ENCODE data around the gene TNRC18. TPM values are rescaled to one million over a fixed set of nuclear protein-coding genes. Genes with fewer than 3 reads are reported as not detected.

The TNRC18 gene
- total RNA-seq, 5 donors from 2014 or later (not counting 1 experiment from before 2014, with no cell fraction given): 58.8 to 71.0 (median 62.6) TPM

GRCh38 chr7:5396542-5396941 lies 27.1 kb downstream of the TNRC18 start:
- DNase-seq (peak in 34 of 35 experiments; percentile 38 to 82 (median 60)), ATAC-seq (replicated peaks in 1 of 4) (peak; percentile 50 to 57 (median 54))
- ChIA-PET CTCF (interaction anchor here (0.5 to 1.7 kb wide), 14 partner anchors 13 to 954 kb away, joined by 3 to 9 read pairs (median 4); partner anchors contain the start of gene TNRC18 (in 1 of the 2)), POLR2A (interaction anchor here (0.6 to 1.1 kb wide), 7 partner anchors 14 to 1781 kb away, joined by 3 to 8 read pairs (median 4); no protein-coding TSS in a partner anchor)
- Mint-ChIP-seq H3K9me3 (no peaks in the 10 kb centered on the region), H3K4me3 (peak overlapping the region; percentile 77 to 81 (median 80)), H3K4me1 (peaks cover 31 to 46% (median 33%) of the 10 kb centered on the region in 3 donors), H3K27me3 (no peaks in the 10 kb centered on the region), H3K36me3 (peaks cover 14% of the 10 kb centered on the region), H3K27ac (peak overlapping the region; percentile 82 to 94)
- 0% methylated on average over 1 of the region's 6 CpGs for WGBS (ENCODE audit: insufficient coverage)
- Histone ChIP-seq H3K4me3 (ENCODE audit: control insufficient read depth in 1 of 2, extremely low read depth in 1 of 2, low read length in 1 of 2) (peak overlapping the region; percentile 92 to 95), H3K27me3 (replicated peaks in 1 of 2; ENCODE audit: control insufficient read depth in 2 of 2, extremely low read depth in 1 of 2, insufficient read depth in 2 of 2, low read length in 1 of 2) (no peaks in the 10 kb centered on the region), H3K9me3 (no peaks in the 10 kb centered on the region), H3K27ac (ENCODE audit: low read length) (peak overlapping the region; percentile 95), H3K4me1 (ENCODE audit: control insufficient read depth in 1 of 2, extremely low read depth in 1 of 2, insufficient read depth in 2 of 2, low read length in 2 of 2) (peaks cover 6 to 60% of the 10 kb centered on the region in 2 experiments), H3K36me3 (ENCODE audit: control insufficient read depth in 2 of 2, extremely low read depth in 1 of 2, insufficient read depth in 1 of 2, low read length in 1 of 2) (peaks cover 7 to 25% of the 10 kb centered on the region in 2 donors)

GRCh38 chr7:5395246-5395645 lies 28.4 kb downstream of the TNRC18 start:
- ATAC-seq (replicated peaks in 1 of 4): no peak
- H3K4me3 ChIP-seq (ENCODE audit: control insufficient read depth in 1 of 2, extremely low read depth in 1 of 2, low read length in 1 of 2): no peak overlapping the region
- no peaks in the 10 kb centered on the region for H3K9me3 ChIP-seq
- CTCF ChIA-PET: no interaction called here
- H3K4me1 ChIP-seq (ENCODE audit: control insufficient read depth in 1 of 2, extremely low read depth in 1 of 2, insufficient read depth in 2 of 2, low read length in 2 of 2): peaks cover 6 to 60% of the 10 kb centered on the region in 2 experiments
- peak overlapping the region; percentile 12 for H3K27ac ChIP-seq (ENCODE audit: low read length)
- H3K27me3 Mint-ChIP-seq: no peaks in the 10 kb centered on the region
- POLR2A ChIA-PET: no interaction called here
- peaks cover 15 to 34% of the 10 kb centered on the region in 2 donors for H3K36me3 ChIP-seq (ENCODE audit: control insufficient read depth in 2 of 2, extremely low read depth in 1 of 2, insufficient read depth in 1 of 2, low read length in 1 of 2)
- H3K4me3 Mint-ChIP-seq: peak overlapping the region; percentile 45 to 80 (median 77)
- no peak for DNase-seq
- no peaks in the 10 kb centered on the region for H3K9me3 Mint-ChIP-seq
- peaks cover 14% of the 10 kb centered on the region for H3K36me3 Mint-ChIP-seq
- WGBS (ENCODE audit: insufficient coverage): 85% methylated on average over 15 of the region's 15 CpGs
- H3K27me3 ChIP-seq (replicated peaks in 1 of 2; ENCODE audit: control insufficient read depth in 2 of 2, extremely low read depth in 1 of 2, insufficient read depth in 2 of 2, low read length in 1 of 2): no peaks in the 10 kb centered on the region
- peak overlapping the region in 1 of 2 donors; percentile 39 for H3K27ac Mint-ChIP-seq
- H3K4me1 Mint-ChIP-seq: peaks cover 31 to 45% (median 38%) of the 10 kb centered on the region in 3 donors

DNA sequence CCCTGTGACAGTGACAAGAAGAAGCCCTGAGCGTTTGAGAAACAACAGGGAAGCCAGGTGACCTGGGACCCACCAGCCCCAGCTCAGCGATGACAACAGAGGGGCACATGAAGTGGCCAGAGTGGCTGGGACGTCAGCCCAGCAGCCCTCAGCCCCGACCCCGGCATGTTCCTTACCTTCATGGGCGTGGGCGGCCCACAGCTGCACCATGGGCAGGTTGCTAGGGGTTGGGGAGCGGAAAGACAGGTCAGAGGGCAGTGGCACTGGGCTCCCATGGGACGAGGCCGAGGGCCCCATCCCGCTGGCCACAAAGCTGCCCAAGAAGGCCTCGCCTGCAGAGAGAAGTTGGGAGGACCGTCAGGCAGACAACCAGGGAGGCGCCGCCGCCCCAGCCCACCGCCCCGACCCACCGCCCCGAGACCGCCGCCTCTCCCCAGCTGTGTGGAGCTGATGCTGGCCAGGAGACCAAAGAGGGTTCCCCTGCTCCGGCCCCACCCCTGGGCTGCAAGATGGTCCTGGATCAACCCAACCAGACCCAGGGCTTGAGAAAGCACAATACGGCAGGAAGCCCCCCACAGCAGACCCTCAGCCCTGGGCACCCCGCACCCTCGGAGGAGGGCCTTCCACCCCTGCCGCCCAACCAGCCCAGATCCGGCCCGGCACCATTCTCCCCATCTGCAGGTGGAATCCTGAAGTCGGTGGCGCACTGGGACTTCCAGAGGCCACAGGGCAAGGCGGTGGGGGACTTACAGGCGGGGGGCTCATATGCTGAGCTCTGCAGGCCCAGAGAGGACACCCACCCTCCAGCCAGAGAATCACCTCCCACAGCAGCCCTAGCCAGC lies 29.1 kb downstream of the TNRC18 start:
- peaks cover 15 to 42% of the 10 kb centered on the region in 2 donors for H3K36me3 ChIP-seq (ENCODE audit: control insufficient read depth in 2 of 2, extremely low read depth in 1 of 2, insufficient read depth in 1 of 2, low read length in 1 of 2)
- H3K27me3 ChIP-seq (replicated peaks in 1 of 2; ENCODE audit: control insufficient read depth in 2 of 2, extremely low read depth in 1 of 2, insufficient read depth in 2 of 2, low read length in 1 of 2): no peaks in the 10 kb centered on the region
- Mint-ChIP-seq H3K4me1 (peaks cover 31 to 45% (median 38%) of the 10 kb centered on the region in 3 donors), H3K27me3 (no peaks in the 10 kb centered on the region), H3K36me3 (peaks cover 18% of the 10 kb centered on the region), H3K27ac (no peak overlapping the region), H3K4me3 (peak overlapping the region in 2 of 3 donors; percentile 45 to 77), H3K9me3 (no peaks in the 10 kb centered on the region)
- POLR2A ChIA-PET: no interaction called here
- H3K4me3 ChIP-seq (ENCODE audit: control insufficient read depth in 1 of 2, extremely low read depth in 1 of 2, low read length in 1 of 2): no peak overlapping the region
- ATAC-seq (replicated peaks in 1 of 4) (no peak), DNase-seq (no peak)
- CTCF ChIA-PET: interaction anchor here in 1 of 2 donors (0.7 kb wide), 1 partner anchor 341 kb away, joined by 3 read pairs; no protein-coding TSS in a partner anchor
- no peaks in the 10 kb centered on the region for H3K9me3 ChIP-seq
- WGBS (ENCODE audit: insufficient coverage): 95% methylated on average over 23 of the region's 33 CpGs
- no peak overlapping the region for H3K27ac ChIP-seq (ENCODE audit: low read length)
- peaks cover 6 to 60% of the 10 kb centered on the region in 2 experiments for H3K4me1 ChIP-seq (ENCODE audit: control insufficient read depth in 1 of 2, extremely low read depth in 1 of 2, insufficient read depth in 2 of 2, low read length in 2 of 2)

GRCh38 chr7:5393748-5394147 lies 29.9 kb downstream of the TNRC18 start:
- Mint-ChIP-seq H3K4me1 (peaks cover 31 to 44% (median 38%) of the 10 kb centered on the region in 3 donors), H3K27me3 (no peaks in the 10 kb centered on the region), H3K36me3 (peaks cover 19% of the 10 kb centered on the region), H3K27ac (peak overlapping the region in 1 of 2 donors; percentile 58), H3K4me3 (peak overlapping the region in 2 of 3 donors; percentile 37 to 77), H3K9me3 (no peaks in the 10 kb centered on the region)
- no peaks in the 10 kb centered on the region for H3K27me3 ChIP-seq (replicated peaks in 1 of 2; ENCODE audit: control insufficient read depth in 2 of 2, extremely low read depth in 1 of 2, insufficient read depth in 2 of 2, low read length in 1 of 2)
- no peaks in the 10 kb centered on the region for H3K9me3 ChIP-seq
- ATAC-seq (replicated peaks in 1 of 4) (no peak), DNase-seq (no peak)
- H3K4me1 ChIP-seq (ENCODE audit: control insufficient read depth in 1 of 2, extremely low read depth in 1 of 2, insufficient read depth in 2 of 2, low read length in 2 of 2): peaks cover 6 to 60% of the 10 kb centered on the region in 2 experiments
- ChIA-PET CTCF (interaction anchor here in 1 of 2 donors (0.7 kb wide), 1 partner anchor 342 kb away, joined by 3 read pairs; no protein-coding TSS in a partner anchor), POLR2A (no interaction called here)
- peaks cover 15 to 45% of the 10 kb centered on the region in 2 donors for H3K36me3 ChIP-seq (ENCODE audit: control insufficient read depth in 2 of 2, extremely low read depth in 1 of 2, insufficient read depth in 1 of 2, low read length in 1 of 2)
- 100% methylated on average over 4 of the region's 8 CpGs for WGBS (ENCODE audit: insufficient coverage)
- no peak overlapping the region for H3K4me3 ChIP-seq (ENCODE audit: control insufficient read depth in 1 of 2, extremely low read depth in 1 of 2, low read length in 1 of 2)
- H3K27ac ChIP-seq (ENCODE audit: low read length): no peak overlapping the region

DNA sequence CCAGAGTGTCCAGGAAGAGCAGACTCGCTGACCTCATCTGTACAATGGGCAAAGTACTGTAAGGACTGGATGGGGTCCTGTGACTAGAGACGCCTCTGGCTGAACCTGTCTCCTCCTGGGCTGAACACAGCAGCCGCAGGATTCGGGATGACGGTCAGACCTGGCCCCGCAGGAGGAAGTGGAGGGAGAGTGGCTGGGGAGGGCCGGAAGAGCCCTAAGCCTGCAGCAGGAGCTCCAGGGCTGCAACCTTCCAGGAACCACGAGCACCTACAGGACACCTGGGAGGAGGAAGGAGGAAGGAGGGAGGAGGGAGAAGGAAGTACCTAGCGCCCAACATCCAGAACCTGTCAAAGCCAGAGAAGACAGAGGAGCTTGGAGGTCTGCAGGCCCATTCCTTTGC lies 30.3 kb downstream of the TNRC18 start:
- Mint-ChIP-seq H3K9me3 (no peaks in the 10 kb centered on the region), H3K36me3 (peaks cover 19% of the 10 kb centered on the region), H3K4me1 (peaks cover 31 to 42% (median 38%) of the 10 kb centered on the region in 3 donors), H3K27me3 (no peaks in the 10 kb centered on the region), H3K27ac (no peak overlapping the region), H3K4me3 (peak overlapping the region in 2 of 3 donors; percentile 28 to 57)
- no peaks in the 10 kb centered on the region for H3K9me3 ChIP-seq
- H3K27ac ChIP-seq (ENCODE audit: low read length): no peak overlapping the region
- no peak overlapping the region for H3K4me3 ChIP-seq (ENCODE audit: control insufficient read depth in 1 of 2, extremely low read depth in 1 of 2, low read length in 1 of 2)
- no peak for DNase-seq
- ChIA-PET POLR2A (no interaction called here), CTCF (interaction anchor here (0.5 to 0.6 kb wide), 2 partner anchors 14 to 57 kb away, joined by 3 to 4 read pairs; no protein-coding TSS in a partner anchor)
- peaks cover 6 to 60% of the 10 kb centered on the region in 2 experiments for H3K4me1 ChIP-seq (ENCODE audit: control insufficient read depth in 1 of 2, extremely low read depth in 1 of 2, insufficient read depth in 2 of 2, low read length in 2 of 2)
- peaks cover 15 to 45% of the 10 kb centered on the region in 2 donors for H3K36me3 ChIP-seq (ENCODE audit: control insufficient read depth in 2 of 2, extremely low read depth in 1 of 2, insufficient read depth in 1 of 2, low read length in 1 of 2)
- WGBS (ENCODE audit: insufficient coverage): 97% methylated on average over 9 of the region's 9 CpGs
- no peak for ATAC-seq (replicated peaks in 1 of 4)
- H3K27me3 ChIP-seq (replicated peaks in 1 of 2; ENCODE audit: control insufficient read depth in 2 of 2, extremely low read depth in 1 of 2, insufficient read depth in 2 of 2, low read length in 1 of 2): no peaks in the 10 kb centered on the region

- H3K4me1 ChIP-seq (ENCODE audit: control insufficient read depth in 1 of 2, extremely low read depth in 1 of 2, insufficient read depth in 2 of 2, low read length in 2 of 2): peaks cover 6 to 46% of the 10 kb centered on the region in 2 experiments
- DNase-seq (no peak), ATAC-seq (replicated peaks in 1 of 4) (no peak)
- Mint-ChIP-seq H3K27ac (no peak overlapping the region), H3K4me3 (no peak overlapping the region), H3K27me3 (no peaks in the 10 kb centered on the region), H3K4me1 (peaks cover 23 to 34% (median 34%) of the 10 kb centered on the region in 3 donors), H3K36me3 (peaks cover 24% of the 10 kb centered on the region), H3K9me3 (no peaks in the 10 kb centered on the region)
- H3K27me3 ChIP-seq (replicated peaks in 1 of 2; ENCODE audit: control insufficient read depth in 2 of 2, extremely low read depth in 1 of 2, insufficient read depth in 2 of 2, low read length in 1 of 2): no peaks in the 10 kb centered on the region
- ChIA-PET POLR2A (interaction anchor here in 1 of 2 donors (0.5 kb wide), 1 partner anchor 62 kb away, joined by 10 read pairs; no protein-coding TSS in a partner anchor), CTCF (interaction anchor here in 1 of 2 donors (0.6 to 1.0 kb wide), 2 partner anchors 24 to 25 kb away, joined by 3 to 4 read pairs; no protein-coding TSS in a partner anchor)
- 91% methylated on average over 7 of the region's 7 CpGs for WGBS (ENCODE audit: insufficient coverage)
- no peaks in the 10 kb centered on the region for H3K9me3 ChIP-seq
- no peak overlapping the region for H3K4me3 ChIP-seq (ENCODE audit: control insufficient read depth in 1 of 2, extremely low read depth in 1 of 2, low read length in 1 of 2)
- no peak overlapping the region for H3K27ac ChIP-seq (ENCODE audit: low read length)
- H3K36me3 ChIP-seq (ENCODE audit: control insufficient read depth in 2 of 2, extremely low read depth in 1 of 2, insufficient read depth in 1 of 2, low read length in 1 of 2): peaks cover 18 to 59% of the 10 kb centered on the region in 2 donors
These were observed 32.7 kb downstream of the TNRC18 start for GRCh38 chr7:5390918-5391317.
